GM06990 (cell line): ENCODE results near the gene THEM5.

Experiments used
- DNase-seq: peaks from one replicate; pipeline ENCODE4 v3.0.0-alpha.2; 2011; ENCODE audit not compliant: insufficient read length; ENCODE audit errors: extremely low read depth
- H3K27me3 ChIP-seq: replicated peaks from 2 replicates; pipeline ENCODE4 v1.6.0; 2011; ENCODE audit warnings: low read length; ENCODE audit not compliant: control insufficient read depth, insufficient read depth
- H3K36me3 ChIP-seq: 2 replicates; pipeline ENCODE4 v1.5.1; 2011; ENCODE audit warnings: low read length; ENCODE audit not compliant: control insufficient read depth, insufficient read depth
- H3K4me3 ChIP-seq: replicated peaks from 2 replicates; pipeline ENCODE4 v1.5.1; 2011; ENCODE audit warnings: low read depth, mild to moderate bottlenecking, control low read depth, low read length
- TF ChIP-seq, protein P1 (sequence below): IDR thresholded peaks from 2 replicates; pipeline ENCODE4 v1.5.1; 2011; ENCODE audit warnings: low read length, control low read depth, mild to moderate bottlenecking, inconsistent platforms; ENCODE audit not compliant: insufficient read depth, poor library complexity, severe bottlenecking

The THEM5 gene

GRCh38 chr1:151852733-151853132 lies 779 bp downstream of the THEM5 start:
- H3K27me3 ChIP-seq: no peaks in the 10 kb centered on the region
- H3K4me3 ChIP-seq: no peak overlapping the region
- no peaks in the 10 kb centered on the region for H3K36me3 ChIP-seq
- TF ChIP-seq, protein P1, sequence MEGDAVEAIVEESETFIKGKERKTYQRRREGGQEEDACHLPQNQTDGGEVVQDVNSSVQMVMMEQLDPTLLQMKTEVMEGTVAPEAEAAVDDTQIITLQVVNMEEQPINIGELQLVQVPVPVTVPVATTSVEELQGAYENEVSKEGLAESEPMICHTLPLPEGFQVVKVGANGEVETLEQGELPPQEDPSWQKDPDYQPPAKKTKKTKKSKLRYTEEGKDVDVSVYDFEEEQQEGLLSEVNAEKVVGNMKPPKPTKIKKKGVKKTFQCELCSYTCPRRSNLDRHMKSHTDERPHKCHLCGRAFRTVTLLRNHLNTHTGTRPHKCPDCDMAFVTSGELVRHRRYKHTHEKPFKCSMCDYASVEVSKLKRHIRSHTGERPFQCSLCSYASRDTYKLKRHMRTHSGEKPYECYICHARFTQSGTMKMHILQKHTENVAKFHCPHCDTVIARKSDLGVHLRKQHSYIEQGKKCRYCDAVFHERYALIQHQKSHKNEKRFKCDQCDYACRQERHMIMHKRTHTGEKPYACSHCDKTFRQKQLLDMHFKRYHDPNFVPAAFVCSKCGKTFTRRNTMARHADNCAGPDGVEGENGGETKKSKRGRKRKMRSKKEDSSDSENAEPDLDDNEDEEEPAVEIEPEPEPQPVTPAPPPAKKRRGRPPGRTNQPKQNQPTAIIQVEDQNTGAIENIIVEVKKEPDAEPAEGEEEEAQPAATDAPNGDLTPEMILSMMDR: no peak
- no peak for DNase-seq

- DNase-seq: no peak
- TF ChIP-seq, protein P1: no peak
- no peaks in the 10 kb centered on the region for H3K27me3 ChIP-seq
- no peaks in the 10 kb centered on the region for H3K36me3 ChIP-seq
- H3K4me3 ChIP-seq: no peak overlapping the region
Measured at GRCh38 chr1:151851886-151852285, 1.6 kb downstream of the THEM5 start.

- DNase-seq: no peak
- no peaks in the 10 kb centered on the region for H3K27me3 ChIP-seq
- TF ChIP-seq, protein P1: no peak
- no peak overlapping the region for H3K4me3 ChIP-seq
- H3K36me3 ChIP-seq: no peaks in the 10 kb centered on the region
Measured at GRCh38 chr1:151849871-151850270, 3.6 kb downstream of the THEM5 start.

- no peaks in the 10 kb centered on the region for H3K27me3 ChIP-seq
- DNase-seq: no peak
- TF ChIP-seq, protein P1: no peak
- no peak overlapping the region for H3K4me3 ChIP-seq
- no peaks in the 10 kb centered on the region for H3K36me3 ChIP-seq
Measured at GRCh38 chr1:151849126-151849525, 4.4 kb downstream of the THEM5 start.

GRCh38 chr1:151847867-151848596 lies 5.5 kb downstream of the THEM5 start:
- no peaks in the 10 kb centered on the region for H3K27me3 ChIP-seq
- TF ChIP-seq, protein P1: no peak
- no peak overlapping the region for H3K4me3 ChIP-seq
- DNase-seq: no peak
- H3K36me3 ChIP-seq: no peaks in the 10 kb centered on the region

- no peak for DNase-seq
- H3K4me3 ChIP-seq: no peak overlapping the region
- no peaks in the 10 kb centered on the region for H3K27me3 ChIP-seq
- H3K36me3 ChIP-seq: no peaks in the 10 kb centered on the region
- TF ChIP-seq, protein P1: no peak
Measured at GRCh38 chr1:151846686-151847237, 6.8 kb downstream of the THEM5 start.
